ENCODE data around the gene NT5DC4.
A peak's percentile ranks its signal among the peaks of the same experiment; 100 is the strongest.

NT5DC4 gene

DNA sequence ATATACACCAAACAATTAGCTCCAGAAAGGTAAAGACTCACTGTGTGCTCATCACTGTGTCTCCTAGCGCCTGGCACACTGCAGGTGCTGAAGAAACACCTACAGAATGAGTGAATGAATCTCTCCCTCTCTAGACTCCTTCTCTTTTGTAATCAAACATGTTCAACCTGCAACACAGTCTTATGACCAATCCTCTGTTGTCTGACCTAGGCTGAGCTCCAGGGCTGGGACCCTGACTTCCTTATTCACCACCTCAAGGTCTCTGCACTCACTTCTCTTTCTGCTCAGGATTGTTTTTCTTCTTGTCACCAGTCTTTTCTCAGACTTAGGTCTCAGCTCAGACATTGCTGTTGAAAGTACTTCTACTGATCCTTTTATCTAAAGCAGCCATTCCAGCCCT is 33.7 kb downstream of the NT5DC4 start:
- Histone ChIP-seq H3K27me3 (ENCODE audit: insufficient read depth, poor library complexity, severe bottlenecking) (no peaks in the 10 kb centered on the region), H3K27ac (replicated peaks) (peak overlapping the region; percentile 65), H3K4me3 (replicated peaks; ENCODE audit: insufficient read depth, low read length) (no peak overlapping the region)
- TF ChIP-seq, protein P1, sequence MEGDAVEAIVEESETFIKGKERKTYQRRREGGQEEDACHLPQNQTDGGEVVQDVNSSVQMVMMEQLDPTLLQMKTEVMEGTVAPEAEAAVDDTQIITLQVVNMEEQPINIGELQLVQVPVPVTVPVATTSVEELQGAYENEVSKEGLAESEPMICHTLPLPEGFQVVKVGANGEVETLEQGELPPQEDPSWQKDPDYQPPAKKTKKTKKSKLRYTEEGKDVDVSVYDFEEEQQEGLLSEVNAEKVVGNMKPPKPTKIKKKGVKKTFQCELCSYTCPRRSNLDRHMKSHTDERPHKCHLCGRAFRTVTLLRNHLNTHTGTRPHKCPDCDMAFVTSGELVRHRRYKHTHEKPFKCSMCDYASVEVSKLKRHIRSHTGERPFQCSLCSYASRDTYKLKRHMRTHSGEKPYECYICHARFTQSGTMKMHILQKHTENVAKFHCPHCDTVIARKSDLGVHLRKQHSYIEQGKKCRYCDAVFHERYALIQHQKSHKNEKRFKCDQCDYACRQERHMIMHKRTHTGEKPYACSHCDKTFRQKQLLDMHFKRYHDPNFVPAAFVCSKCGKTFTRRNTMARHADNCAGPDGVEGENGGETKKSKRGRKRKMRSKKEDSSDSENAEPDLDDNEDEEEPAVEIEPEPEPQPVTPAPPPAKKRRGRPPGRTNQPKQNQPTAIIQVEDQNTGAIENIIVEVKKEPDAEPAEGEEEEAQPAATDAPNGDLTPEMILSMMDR (IDR thresholded peaks at IDR 0.05; ENCODE audit: insufficient read depth, low read length) = no peak
- peak; percentile 95 for TF ChIP-seq SPI1 (IDR thresholded peaks at IDR 0.05; ENCODE audit: borderline replicate concordance, low read depth)
- peak; percentile 35 to 87 for DNase-seq (ENCODE audit: low read depth in 1 of 2, low spot score in 1 of 2)

DNA sequence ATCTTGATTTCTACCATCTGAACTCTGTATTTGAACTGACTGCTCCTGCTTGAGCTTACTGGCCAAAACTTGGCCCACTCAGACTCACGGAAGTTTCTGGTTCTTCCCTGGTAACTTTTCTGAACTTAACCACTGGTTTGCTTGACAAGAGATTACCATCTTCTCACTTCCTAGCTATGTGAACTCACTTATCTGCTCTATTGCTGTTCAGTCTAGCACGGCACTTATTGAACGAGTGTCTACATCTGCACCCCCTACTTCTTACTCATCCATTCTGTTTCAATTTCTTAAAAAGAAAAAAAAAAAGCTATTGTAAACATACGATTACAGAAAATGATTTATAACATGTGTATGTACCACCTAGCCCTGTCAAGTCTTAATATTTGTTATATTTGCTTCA is 34.6 kb downstream of the NT5DC4 start:
- Histone ChIP-seq H3K27ac (replicated peaks) (peak overlapping the region; percentile 65), H3K27me3 (ENCODE audit: insufficient read depth, poor library complexity, severe bottlenecking) (no peaks in the 10 kb centered on the region), H3K4me3 (replicated peaks; ENCODE audit: insufficient read depth, low read length) (no peak overlapping the region)
- TF ChIP-seq SPI1 (IDR thresholded peaks at IDR 0.05; ENCODE audit: borderline replicate concordance, low read depth) (no peak), GABPA (IDR thresholded peaks at IDR 0.05; ENCODE audit: low read depth) (no peak), POLR2AphosphoS5 (IDR thresholded peaks at IDR 0.05; ENCODE audit: low read depth) (no peak)
- TF ChIP-seq, protein P1 (IDR thresholded peaks at IDR 0.05; ENCODE audit: insufficient read depth, low read length) = no peak
- TF ChIP-seq, protein P2, sequence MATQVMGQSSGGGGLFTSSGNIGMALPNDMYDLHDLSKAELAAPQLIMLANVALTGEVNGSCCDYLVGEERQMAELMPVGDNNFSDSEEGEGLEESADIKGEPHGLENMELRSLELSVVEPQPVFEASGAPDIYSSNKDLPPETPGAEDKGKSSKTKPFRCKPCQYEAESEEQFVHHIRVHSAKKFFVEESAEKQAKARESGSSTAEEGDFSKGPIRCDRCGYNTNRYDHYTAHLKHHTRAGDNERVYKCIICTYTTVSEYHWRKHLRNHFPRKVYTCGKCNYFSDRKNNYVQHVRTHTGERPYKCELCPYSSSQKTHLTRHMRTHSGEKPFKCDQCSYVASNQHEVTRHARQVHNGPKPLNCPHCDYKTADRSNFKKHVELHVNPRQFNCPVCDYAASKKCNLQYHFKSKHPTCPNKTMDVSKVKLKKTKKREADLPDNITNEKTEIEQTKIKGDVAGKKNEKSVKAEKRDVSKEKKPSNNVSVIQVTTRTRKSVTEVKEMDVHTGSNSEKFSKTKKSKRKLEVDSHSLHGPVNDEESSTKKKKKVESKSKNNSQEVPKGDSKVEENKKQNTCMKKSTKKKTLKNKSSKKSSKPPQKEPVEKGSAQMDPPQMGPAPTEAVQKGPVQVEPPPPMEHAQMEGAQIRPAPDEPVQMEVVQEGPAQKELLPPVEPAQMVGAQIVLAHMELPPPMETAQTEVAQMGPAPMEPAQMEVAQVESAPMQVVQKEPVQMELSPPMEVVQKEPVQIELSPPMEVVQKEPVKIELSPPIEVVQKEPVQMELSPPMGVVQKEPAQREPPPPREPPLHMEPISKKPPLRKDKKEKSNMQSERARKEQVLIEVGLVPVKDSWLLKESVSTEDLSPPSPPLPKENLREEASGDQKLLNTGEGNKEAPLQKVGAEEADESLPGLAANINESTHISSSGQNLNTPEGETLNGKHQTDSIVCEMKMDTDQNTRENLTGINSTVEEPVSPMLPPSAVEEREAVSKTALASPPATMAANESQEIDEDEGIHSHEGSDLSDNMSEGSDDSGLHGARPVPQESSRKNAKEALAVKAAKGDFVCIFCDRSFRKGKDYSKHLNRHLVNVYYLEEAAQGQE (IDR thresholded peaks at IDR 0.05; ENCODE audit: insufficient replicate concordance, low read depth) = no peak
- DNase-seq (ENCODE audit: low read depth in 1 of 2, low spot score in 1 of 2) = no peak

DNA sequence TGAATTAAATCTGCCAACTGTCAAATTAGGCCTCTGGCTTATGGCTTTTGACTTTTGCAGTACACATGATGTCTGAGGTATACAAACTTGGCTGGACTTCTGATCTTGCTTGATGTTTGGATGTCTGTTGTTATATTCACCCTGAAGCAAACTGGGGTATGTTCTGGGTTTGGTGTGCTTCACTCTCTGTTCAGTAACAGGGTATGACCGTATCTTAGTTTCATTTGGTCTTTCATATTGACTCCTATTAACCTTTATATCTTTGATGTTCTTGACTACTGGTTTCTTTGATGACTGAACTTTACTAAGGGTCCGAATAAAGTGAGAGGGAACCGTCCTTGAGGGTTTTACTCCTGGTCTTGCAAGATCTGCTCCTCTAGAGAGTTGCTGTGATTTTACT is 35.4 kb downstream of the NT5DC4 start:
- DNase-seq (ENCODE audit: low read depth in 1 of 2, low spot score in 1 of 2) = no peak
- Histone ChIP-seq H3K4me3 (replicated peaks; ENCODE audit: insufficient read depth, low read length) (no peak overlapping the region), H3K27me3 (ENCODE audit: insufficient read depth, poor library complexity, severe bottlenecking) (no peaks in the 10 kb centered on the region), H3K27ac (replicated peaks) (peak overlapping the region; percentile 65)
- no peak for TF ChIP-seq POLR2AphosphoS5 (IDR thresholded peaks at IDR 0.05; ENCODE audit: low read depth)
- TF ChIP-seq, protein P2 (IDR thresholded peaks at IDR 0.05; ENCODE audit: insufficient replicate concordance, low read depth) = no peak
- TF ChIP-seq SPI1 (IDR thresholded peaks at IDR 0.05; ENCODE audit: borderline replicate concordance, low read depth) = no peak
- TF ChIP-seq GABPA (IDR thresholded peaks at IDR 0.05; ENCODE audit: low read depth) = no peak
- TF ChIP-seq, protein P1 (IDR thresholded peaks at IDR 0.05; ENCODE audit: insufficient read depth, low read length) = no peak

DNA sequence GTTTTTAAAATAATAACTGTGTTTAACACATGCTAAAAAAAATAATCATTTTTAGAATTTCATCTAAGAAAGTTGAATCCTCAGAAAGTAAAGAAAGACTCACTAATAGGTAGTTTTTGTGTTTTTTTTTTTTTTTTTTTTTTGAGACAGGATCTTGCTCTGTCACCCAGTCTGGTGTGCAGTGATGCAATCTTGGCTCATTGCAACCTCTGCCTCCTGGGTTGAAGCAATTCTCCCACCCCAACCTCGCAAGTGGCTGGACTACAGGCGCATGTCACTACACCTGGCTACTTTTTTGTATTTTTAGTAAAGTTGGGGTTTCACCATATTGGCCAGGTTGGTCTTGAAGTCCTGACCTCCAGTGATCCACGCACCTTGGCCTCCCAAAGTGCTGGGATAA is 36.4 kb downstream of the NT5DC4 start:
- H3K27ac ChIP-seq (replicated peaks) = peak overlapping the region; percentile 65
- DNase-seq (ENCODE audit: low read depth in 1 of 2, low spot score in 1 of 2) = peak; percentile 65 to 88
- TF ChIP-seq GABPA (IDR thresholded peaks at IDR 0.05; ENCODE audit: low read depth) = no peak
- TF ChIP-seq POLR2AphosphoS5 (IDR thresholded peaks at IDR 0.05; ENCODE audit: low read depth) = no peak
- TF ChIP-seq, protein P2 (IDR thresholded peaks at IDR 0.05; ENCODE audit: insufficient replicate concordance, low read depth) = no peak
- TF ChIP-seq, protein P1 (IDR thresholded peaks at IDR 0.05; ENCODE audit: insufficient read depth, low read length) = no peak
- TF ChIP-seq SPI1 (IDR thresholded peaks at IDR 0.05; ENCODE audit: borderline replicate concordance, low read depth) = no peak
- H3K4me3 ChIP-seq (replicated peaks; ENCODE audit: insufficient read depth, low read length) = no peak overlapping the region
- H3K27me3 ChIP-seq (ENCODE audit: insufficient read depth, poor library complexity, severe bottlenecking) = no peaks in the 10 kb centered on the region

Data from HL-60 (cell line).